Sigmoid colon (tissue), 4 donors: ENCODE results near the gene ST6GALNAC2.

ENCODE experiments used
- CTCF ChIP-seq, 4 experiments: fragments of 450-650 bp in 3 of 4; fragments of 200-600 bp in 1 of 4; IDR thresholded peaks; one replicate each; pipeline ENCODE4 v1.5.1; 2016 to 2019; ENCODE audit warnings: antibody characterized with exemption in 4 of 4, mild to moderate bottlenecking in 3 of 4, moderate library complexity in 2 of 4
- EP300 ChIP-seq, 4 donors: sonication (generic); formaldehyde crosslinking; IDR thresholded peaks; one replicate each; pipeline ENCODE4 v1.6.1; 2017; ENCODE audit warnings: antibody characterized with exemption in 4 of 4
- POLR2A ChIP-seq, 2 donors: fragments of 450-650 bp; IDR thresholded peaks; one replicate each; pipeline ENCODE4 v1.6.1; 2016; ENCODE audit warnings: antibody characterized with exemption in 2 of 2, mild to moderate bottlenecking in 2 of 2, moderate library complexity in 2 of 2
- POLR2AphosphoS5 ChIP-seq, 4 donors: sonication (generic); formaldehyde crosslinking; IDR thresholded peaks; one replicate each; pipeline ENCODE4 v1.6.1; 2017; ENCODE audit warnings: antibody characterized with exemption in 4 of 4

- no peak for TF ChIP-seq EP300 (IDR thresholded peaks at IDR 0.05)
- TF ChIP-seq CTCF (IDR thresholded peaks at IDR 0.05): no peak
- TF ChIP-seq POLR2AphosphoS5 (IDR thresholded peaks at IDR 0.05): no peak
- no peak for TF ChIP-seq POLR2A (IDR thresholded peaks at IDR 0.05)
These were observed 68.0 kb downstream of the ST6GALNAC2 start for GRCh38 chr17:76517638-76518038.
